ENCODE results near the gene PRR16.

Gene PRR16

DNA sequence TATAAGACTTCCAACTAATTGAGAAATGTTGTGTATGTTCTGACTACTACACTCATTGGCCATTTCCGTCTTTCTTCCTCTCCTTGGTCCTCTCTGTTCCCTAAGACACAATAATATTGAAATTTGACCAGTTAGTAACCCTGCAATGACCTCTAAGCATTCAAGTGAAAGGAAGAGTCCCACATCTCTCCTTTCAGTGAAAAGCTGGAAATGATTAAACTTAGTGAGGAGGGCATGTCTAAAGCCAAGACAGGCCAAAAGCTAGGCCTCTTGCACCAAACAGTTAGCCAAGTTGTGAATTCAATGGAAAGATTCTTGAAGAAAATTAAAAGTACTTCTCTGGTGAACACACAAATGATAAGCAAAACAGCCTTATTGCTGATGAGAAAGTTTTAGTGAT is 122.5 kb downstream of the PRR16 start:
- DNase-seq, result no peak

DNA sequence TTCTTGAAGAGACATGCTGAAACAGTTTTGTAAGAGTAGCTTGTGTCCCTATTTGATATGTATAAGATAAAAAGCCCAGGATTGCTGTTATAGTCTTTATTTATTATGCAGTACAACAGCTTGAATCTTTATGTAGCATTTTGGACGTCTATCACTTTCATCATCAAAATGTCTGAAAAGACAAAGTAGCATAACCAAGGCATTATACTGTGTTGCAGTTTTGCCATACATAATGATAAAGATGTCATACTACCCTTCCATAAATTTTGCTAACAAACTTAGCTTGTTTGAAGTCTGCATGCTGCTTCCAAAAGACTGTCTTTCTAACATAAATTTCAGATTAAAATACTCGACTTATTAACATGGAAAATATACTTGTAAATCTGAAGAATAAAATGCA is 127.8 kb downstream of the PRR16 start:
- no peak for DNase-seq

DNA sequence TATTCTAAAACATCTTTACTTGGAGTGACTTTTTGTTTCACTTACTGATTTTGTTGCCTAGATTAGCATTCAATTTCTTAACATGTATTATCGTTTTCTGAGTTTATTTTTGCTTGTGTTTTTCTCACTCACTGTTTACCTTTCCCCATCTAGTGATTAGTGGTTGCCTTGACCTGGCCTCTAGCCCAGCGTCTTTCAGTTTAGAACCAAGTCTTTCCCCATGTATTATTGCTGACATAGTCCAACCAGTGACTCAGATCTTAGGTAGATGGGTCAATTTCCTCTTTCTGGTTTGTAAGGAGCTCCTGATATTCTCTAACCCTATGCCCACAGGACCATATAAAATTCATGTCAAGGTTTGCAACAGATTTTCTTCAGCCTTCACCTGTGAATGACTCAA is 135.5 kb downstream of the PRR16 start:
- DNase-seq, result no peak

DNA sequence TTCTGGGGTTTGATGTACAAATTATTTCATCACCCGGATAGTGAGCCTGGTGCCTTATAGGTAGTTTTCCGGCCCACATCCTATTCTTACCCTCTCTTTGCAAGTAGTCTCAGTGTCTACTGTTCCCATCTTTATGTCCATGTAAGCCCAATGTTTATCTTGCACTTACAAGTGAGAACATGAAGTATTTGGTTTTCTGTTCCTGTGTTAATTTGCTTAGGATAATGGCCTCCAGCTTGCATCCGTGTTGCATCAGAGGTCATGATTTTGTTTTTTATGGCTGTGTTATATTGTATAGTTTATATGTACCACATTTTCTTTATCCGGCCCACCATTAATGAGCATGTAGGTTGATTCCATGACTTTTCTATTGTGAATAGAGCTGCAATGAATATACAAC is 136.5 kb downstream of the PRR16 start:
- no peak for DNase-seq

DNA sequence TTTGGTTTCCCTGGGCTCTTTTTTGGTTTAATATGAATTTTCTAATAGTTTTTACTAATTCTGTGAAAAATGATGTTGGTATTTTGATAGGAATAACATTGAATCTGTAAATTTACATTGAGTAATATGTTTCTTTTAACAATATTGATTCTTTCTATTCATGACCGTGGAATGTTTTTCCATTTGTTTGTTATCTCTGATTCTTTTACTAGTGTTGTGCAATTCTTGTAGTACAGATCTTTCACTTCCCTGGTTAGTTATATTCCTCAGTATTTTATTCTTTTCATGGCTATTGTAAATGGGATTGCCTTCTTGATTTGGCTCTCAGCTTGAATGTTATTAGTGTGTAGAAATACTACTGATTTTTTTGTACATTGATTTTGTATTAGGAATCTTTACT is 137.9 kb downstream of the PRR16 start:
- no peak for DNase-seq

DNA sequence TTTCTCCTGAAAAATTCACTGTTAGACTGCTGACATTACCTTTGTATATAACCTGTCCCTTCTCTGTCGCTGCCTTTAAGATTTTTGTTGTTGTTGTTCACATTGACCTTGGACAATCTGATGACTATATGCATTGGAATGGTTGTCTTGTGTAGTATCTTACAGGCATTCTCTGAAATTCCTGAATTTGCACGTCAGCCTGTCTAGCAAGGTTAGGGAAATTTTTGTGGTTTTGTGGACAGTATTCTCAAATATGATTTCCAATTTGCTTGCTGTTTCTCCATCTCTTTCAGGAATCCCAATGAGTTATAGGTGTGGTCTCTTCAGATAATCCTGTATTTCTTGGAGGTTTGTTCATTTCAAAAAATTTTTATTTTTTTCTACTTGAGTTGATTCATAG is 140.8 kb downstream of the PRR16 start:
- DNase-seq, result no peak

DNA sequence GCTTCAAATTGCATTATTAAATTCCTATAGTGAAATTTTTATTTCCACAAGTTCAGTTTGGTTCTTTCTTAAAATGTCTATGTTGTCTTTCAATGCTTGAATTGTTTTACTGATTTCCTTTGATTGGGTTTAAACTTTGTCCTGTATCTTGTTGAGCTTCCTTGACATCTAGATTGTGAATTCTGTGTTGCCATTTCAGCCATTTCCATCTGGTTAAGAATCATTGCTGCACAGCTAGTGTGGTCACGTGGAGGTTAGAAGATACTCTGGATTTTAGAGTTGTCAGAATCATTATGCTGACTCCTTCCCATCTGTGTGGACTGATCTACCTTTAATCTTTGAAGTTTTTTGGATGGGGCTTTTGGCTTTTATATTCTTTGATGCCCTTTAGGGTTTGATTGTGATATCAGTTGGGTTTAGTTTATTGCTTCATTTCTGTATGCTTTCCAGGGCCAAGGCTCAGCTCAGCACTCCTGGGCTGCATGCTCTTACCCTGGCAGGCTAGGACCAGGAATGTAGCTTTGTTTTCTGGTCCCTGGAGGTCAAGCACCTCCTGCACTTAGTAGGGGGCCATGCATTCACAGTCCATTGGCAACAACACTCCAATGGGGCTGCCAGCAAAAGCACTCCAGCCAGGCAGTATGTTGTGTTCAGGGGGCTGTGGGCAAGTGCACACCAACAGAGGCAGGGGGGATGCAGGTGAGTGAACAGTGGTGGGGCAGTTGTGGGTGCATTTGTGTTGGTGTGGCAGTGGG is 141.4 kb downstream of the PRR16 start:
- no peak for DNase-seq

DNA sequence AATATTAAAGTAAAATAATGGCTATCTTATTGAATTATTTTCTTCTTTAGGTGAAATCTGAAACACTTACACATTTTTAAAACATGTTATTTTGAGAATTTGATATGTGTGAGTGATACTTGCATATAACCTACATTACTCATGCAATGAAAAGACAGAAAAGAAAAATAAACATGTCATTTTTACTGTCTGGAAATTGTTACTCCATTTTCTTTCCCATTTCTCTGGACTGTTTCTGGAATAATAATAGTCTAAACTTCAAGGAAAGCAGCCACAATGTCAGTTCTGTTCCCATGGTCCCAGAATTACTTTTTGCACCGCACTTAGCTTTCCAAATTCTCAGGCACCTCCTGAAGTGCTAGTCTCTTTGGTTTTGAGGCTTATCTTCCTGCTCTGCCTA is 145.5 kb downstream of the PRR16 start:
- no peak for DNase-seq

DNA sequence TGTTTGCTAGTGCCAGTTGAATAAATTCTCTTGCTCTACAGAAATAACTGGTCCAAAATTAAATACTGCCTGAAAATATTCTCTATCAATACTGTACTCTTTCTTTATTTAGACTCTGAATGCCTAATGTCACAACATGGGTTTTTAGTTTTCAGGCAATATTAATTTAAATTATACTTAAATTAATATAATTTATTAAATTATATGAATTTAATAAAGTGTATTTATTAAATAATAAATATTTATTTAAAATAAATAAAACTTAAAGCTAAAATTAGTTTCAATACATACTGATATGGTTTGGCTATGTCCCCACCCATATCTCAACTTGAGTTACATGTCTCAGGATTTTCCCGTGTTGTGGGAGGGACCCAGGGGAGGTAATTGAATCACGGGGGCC is 146.0 kb downstream of the PRR16 start:
- no peak for DNase-seq

DNA sequence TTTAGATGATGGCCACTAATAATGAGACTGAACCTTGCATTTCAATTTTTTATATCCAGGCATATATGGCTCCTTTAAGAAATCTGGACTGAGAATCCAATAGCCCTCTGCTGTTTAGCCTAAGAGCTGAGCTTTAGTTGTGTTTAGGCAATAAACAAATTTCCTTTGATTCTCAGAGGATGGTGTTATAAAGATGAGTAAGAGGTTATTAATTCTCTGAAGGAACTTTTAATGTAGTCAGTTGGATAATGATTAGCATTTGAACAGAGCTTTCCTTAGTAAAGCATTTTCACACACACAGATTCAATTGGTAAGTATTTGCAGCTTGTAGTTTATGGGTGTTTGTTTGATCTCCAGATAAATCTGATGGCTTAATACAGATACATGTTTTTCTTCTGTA is 149.6 kb downstream of the PRR16 start:
- no peak for DNase-seq

DNA sequence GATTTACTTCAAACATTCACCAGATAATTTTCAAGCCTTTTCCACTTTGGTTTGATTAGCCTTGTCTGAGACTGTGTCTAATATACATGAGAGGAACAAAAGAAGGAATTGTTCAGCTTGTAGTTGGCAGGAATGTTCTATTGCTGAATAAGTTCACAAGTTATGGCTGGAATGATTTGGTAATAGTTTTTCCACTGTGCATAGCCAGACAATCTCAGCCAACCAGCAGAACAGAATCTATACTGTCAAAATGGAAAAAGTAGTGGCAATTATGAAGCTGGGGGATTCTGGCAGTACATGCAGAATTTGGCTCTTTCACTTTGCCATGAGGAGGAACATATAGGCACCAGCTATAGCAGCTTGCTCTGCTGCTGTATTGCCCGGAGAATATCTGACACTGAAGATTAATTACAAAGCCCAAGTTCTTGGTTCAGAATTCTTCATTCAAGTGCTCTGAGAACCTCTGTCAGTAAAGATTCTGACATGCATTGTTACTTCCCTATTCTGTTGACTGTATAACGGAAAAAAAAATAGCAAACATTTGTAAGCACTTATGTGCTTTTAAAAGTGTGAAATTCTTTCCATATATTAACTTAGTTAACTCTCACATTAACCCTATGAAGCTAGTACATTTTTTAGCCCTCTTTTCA is 150.6 kb downstream of the PRR16 start:
- DNase-seq, result no peak

DNA sequence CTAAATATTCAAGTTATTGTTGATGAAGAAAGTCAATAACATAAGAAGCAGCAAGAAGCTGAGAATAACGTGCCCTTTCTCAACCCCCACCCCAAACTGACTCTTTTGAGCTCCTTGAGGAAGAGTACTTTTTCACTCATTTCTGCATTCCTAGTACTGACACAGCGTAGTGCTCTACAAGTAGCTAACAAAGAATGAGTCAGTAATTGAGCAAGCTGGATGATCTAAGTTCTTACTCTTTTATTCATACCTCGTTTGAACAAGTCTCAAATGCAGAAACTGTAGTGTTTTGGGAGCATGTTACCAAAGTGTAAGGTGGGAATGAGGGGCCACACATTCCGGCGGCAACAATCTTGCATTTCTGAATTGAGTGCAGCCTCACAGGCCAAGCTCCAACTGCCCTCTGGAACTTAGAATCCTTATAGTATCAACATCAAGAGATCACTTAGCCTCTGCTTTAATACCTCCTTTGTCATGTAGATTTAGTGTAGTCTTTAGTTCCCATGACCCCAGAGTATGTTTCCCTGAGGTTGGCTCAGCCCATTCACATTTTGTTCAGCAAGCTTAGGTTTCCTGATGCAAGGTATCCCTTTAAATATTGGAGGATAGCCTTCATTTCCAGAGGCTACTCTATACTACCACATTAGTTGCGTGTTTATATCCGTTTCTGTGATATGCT is 152.0 kb downstream of the PRR16 start:
- no peak for DNase-seq

DNA sequence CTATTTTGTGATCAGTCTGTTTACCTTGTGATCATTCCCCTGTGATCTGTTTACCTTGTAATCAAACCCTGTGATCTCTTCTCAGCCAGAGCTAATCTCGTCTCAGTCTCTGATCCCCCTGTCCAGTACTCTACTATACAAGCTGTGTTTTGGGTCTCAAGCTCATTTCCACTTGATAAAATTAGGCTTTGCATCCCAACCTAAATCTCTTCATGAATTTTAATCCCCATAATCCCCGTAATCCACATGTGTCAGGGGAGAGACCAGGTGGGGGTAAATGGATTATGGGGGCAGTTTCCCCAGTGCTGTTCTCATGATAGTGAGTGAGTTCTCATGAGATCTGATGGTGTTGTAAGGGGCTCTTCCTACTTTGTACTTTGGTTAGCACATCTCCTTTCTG is 157.2 kb downstream of the PRR16 start:
- DNase-seq, result no peak

DNA sequence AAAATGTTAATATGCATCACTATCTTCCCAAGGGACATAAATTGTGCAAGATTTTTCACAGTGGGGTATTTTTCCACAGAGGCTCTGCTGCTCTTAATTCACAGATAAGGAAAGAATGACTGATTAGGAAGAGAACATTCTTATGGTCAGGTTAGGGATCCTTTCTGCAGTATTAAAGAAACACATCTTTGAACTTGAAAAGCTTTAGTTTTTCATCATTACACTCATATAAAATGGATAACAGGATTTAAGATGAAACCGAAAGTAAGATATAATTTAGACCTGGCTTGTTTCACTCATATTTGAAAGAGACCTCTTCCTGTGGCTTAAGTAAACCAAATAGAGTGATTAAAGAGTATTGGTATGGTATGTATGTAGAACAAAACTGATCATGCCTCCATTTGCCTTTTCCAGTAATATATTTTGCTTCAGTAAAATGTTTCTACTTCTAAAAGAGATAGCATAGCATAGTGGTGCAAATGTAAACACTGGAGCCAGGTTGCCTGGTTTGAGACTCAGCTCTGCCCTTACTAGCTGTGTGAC is 160.0 kb downstream of the PRR16 start:
- no peak for DNase-seq

DNA sequence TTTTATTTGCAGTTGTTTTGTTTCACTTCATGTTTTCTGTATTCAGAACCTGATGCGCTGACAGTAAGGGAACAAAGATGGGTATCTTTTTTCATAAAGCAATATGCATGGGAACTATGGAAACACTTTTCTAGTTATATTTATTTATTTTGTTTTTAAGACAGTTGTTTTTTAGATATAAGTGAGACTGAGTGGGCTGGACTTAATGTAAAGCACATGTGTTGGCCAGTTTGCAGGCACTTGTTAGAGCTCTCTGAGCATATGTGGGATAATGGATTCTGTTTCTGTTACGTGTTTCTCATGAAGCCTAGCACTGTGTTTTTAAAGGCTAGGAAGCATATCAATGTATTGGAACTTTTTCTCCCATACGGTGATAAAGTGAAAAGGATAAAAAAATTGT is 164.1 kb downstream of the PRR16 start:
- DNase-seq, result no peak

DNA sequence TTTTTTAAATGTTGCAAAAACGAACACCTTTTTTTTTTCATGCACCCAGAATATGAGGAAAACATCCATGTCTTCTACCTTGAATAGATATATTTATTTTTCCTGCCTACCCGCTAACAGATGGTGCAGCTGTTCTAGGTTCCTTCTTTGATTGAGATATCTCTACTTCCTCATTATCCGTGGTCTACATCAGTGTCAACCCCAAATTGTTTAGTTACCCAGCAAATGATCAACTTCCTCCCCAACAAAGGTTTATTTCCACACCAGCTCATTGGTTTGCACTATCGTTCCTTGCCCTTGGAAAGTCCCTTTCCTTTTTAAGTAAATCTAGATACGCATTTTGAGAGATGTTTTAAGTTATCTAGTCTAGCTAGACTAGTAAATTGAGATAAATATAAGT is 166.4 kb downstream of the PRR16 start:
- no peak for DNase-seq

DNA sequence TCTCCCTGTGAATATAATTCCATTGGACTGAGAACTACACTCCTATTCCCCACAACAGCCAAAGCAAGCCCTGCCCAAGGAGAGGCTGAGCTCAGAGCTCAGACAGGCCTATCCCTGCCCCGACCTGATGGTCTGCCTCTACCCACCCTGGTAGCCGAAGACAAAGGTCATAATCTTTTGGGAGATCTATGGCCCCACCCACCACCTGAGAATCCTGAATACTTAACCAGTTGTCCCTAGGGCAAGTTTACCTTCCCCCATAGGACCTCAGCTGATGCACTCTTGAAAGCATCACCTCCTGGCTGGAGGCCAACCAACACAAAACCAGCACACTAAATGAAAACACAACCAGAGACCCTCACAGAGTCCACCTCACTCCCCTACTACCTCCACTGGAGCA is 167.5 kb downstream of the PRR16 start:
- no peak for DNase-seq

DNA sequence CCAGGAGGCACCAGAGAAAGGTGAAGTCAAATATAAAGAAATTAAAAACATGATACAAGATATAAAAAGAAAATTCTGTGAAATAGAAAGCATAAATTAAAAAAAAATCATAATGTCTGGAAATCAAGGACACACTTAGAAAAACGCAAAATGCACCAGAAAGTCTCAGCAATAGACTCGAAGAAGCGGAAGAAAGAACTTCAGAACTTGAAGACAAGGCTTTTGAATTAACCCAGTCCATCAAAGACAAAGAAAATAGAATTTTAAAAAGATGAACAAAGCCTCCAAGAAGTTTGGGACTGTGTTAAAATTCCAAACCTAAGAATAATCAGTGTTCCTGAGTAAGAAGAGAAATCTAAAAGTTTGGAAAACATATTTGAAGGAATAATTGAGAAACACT is 168.3 kb downstream of the PRR16 start:
- DNase-seq, result no peak

DNA sequence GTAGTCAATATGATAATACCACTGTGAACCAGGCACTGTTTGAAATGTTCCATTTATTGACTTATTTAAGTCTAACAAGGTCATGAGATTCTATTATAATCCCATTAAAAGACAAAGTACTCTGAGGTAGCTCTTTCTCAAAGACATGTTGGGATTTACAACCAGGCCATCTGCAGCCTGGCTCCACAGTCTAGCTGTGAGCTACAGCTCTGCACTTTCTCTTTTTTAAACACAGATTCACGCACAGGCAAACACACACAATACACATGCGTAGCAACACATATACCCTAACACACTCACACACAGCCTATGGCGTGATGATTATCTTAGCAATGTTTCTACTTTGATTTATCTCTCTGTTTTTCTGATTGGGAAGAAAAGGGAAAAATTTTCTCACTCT is 174.3 kb downstream of the PRR16 start:
- DNase-seq, result no peak

DNA sequence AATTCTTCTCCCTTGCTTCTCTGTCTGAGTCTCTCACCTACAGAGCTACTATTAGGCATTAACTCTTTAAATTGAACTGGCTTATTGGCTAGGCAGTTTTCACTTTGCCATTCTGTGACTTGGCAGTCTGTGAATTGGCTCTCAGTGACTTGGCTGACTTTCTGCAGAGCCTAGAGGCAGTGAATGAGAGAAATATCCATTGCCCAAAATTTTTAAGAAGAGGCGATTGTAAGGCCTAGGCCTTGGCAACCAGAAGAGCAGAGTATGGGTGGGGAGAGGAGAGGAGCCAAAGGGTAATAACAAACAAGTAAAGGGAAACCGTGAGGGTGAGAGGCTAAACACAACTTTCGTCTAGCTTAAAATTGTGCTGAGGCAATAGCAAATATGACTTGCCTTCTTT is 176.7 kb downstream of the PRR16 start:
- DNase-seq, result no peak

DNA sequence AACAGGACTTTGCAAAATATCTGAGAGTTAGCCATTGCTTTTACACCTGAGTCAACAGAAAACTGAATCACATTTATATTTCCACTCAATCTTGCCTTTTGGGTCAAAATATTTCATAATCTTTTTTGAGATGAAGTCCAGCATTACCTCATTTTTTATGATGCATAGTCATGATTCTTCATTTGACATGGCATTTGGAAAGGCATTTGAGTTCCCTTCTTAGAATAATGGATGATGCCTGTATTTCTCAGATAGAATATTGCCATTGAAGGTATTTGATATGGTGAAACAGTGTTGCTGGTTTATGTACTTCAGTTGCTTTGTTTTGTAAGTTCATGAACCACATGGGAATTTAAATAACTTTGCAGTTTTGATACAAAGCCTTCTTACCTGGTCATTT is 180.4 kb downstream of the PRR16 start:
- DNase-seq, result no peak

DNA sequence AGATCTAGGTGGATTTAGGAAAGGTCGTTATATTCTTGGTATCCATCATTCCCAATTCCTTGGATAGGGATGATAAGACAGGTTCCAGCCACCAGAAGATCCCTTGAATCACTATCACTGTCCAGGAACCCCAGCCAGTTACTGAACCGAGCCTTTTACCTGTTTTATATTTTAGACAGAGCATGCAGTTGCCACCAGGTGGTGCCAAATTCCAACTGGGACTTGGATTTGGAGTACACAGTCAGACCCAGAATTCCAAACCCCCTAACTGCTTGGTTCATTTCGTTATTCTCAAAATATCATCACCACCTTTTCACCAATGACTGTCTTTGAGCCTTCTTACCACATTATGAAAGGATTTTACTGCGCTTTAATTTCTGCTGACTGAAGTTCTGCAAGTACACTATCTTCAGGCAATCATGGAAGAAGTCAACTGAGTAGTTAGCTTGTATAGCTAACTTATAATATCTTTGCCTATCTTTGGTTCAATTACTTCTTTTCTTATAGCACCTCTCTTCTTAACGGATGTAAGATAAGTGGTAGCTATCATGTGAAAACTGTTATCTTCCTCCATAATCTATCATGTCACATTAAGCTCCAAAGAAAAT is 191.8 kb downstream of the PRR16 start:
- DNase-seq, result no peak

DNA sequence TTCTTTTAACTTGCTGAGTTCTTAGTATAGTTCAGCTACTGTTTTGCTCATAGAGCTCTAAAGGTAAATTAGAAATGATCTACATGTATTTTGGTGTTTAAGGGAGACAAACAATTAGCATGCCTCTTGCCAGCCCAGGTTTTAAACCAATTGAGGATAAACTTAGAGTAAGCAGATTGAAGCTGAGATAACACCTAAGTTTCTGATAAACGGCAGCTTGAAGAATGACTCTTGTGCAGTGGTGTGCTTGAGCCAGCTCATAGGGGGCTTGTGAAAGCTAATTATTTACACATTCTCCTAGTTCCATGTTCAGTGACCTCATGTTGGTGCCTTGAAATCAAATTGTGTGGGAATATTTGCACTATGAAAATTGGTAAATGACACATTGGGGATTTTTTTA is 193.0 kb downstream of the PRR16 start:
- DNase-seq, result no peak

DNA sequence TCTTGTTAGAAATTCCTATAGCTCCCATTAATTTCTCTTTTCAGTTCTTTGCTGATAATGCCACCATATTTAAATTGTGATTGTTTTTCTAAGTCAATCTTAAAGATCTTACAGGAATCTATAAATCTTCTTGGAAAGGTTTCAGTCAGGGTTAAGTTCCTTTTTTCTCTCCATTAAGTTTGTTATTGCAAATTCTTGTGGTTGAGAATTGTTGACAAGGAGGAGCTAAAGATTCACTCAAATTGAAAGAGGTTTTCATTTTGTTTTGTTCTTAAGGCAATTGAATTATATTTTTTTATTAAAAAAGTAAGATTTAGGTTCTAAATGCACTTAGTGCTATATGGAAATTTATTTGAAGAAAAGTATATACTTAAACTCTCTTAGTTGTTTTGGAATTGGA is 213.4 kb downstream of the PRR16 start:
- DNase-seq, result no peak
